H54 (cell line): ENCODE measurements around the gene GRAP2.
"Not testable (repeated sequence)": the region's sequence is repeated elsewhere in the genome, so short reads cannot be mapped to it uniquely, and the experiment has no call there.

Experiments used
- DNase-seq: peaks from one replicate; pipeline ENCODE4 v3.0.0; 2011; ENCODE audit warnings: low spot score, mixed read lengths; ENCODE audit not compliant: insufficient read length
- FAIRE-seq: peaks from 3 replicates; lab custom pipeline; 2011; peaks lifted over from hg19 to GRCh38; lab: Jason Lieb, UNC
- POLR2A ChIP-seq: IDR thresholded peaks from 2 replicates; pipeline ENCODE4 v1.6.1; 2011; ENCODE audit warnings: low read depth, mild to moderate bottlenecking, low read length

GRAP2 gene

DNA sequence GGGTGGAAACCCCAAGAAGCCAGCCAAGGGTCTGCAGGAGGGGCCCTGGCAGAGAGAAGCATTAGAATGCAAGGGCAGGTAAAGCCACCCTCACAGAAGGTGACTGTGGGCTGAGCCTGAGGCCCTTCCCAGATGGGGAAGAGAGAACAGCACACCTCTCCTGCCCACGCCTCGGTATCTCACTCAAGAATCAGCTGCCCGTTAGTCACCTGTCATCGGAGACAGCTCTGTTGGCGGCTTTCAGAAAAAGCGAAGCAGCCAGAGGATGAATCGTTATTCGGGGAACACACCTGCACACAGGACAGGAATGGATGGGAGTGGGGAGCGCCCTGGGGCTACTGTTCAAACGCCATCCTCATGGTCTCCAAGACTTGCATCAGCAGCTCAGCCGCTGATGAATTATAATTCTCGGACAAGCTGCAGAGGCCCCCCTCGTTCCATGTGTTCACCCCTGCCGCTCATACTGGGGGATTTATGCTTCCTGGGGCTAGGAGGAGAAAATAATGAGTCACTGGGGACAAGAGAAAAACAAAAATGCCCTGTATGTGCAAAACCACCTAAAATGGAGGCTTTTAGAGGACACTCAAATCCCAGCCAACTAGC lies 37.7 kb downstream of the GRAP2 start:
- no peak for DNase-seq
- no peak for TF ChIP-seq POLR2A
- FAIRE-seq = no peak

DNA sequence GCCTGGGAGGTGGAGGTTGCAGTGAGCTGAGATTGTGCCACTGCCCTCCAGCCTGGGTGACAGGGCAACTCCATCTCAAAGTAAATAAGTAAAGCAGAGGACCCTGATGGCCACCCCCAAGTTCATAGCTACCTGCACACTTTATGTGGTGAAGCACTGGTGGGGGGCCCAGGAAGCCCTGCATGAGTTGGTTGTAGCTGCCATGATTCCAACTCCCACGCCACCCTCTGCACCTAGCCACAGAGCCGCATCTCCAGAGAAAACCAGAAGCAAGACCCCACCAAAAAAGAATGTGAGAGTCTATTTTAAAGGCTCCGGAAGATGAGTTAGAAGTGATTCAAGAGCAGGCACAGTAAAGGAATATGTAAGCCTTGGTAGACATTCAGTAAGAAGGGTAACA lies 38.9 kb downstream of the GRAP2 start:
- DNase-seq = no peak
- no peak for FAIRE-seq
- no peak for TF ChIP-seq POLR2A

DNA sequence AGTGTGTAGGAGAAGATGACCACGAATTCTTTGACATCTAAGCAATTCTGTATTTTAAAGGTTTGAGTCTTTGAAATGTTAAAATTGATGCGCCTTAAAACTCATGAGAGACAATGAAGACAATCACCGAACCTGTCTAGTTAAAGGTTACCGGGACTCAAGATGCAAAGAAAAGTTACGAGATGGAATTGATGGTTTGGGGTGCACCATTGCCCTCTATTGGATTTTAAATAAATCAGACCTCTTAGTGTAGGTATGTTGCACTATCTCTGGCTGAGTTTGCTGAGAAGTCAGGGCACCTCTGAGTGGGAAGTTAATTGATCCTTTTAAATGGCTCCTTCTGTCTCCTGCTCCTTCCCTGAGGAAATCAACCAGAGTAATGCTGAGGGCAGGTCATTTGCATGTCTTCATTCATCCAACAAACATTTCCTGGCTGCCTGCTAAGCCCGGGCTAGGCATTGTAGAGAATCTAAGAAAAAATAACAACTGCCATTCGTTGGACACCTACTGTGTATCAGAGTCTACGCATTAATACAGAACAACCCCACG lies 39.9 kb downstream of the GRAP2 start:
- FAIRE-seq (no peak), DNase-seq (no peak)
- no peak for TF ChIP-seq POLR2A

DNA sequence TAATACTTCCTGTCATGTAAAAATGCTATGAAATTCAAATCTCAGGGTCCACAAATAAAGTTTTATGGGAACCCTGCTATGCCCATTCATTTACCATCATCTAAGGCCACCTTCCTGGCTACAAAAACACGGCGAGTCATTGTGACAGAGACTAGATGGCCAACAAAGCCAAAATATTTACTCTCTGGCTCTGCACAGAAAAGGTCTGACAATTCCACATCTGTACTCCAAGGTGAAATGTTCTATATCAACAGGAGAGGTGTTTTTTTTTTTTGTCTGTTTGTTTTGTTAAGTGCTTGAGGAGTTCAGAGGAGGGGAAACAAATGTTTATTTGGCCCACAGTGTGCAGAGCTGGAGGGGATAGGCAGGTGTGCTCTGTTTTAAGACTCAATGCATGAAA lies 40.7 kb downstream of the GRAP2 start:
- no peak for TF ChIP-seq POLR2A
- no peak for FAIRE-seq

DNA sequence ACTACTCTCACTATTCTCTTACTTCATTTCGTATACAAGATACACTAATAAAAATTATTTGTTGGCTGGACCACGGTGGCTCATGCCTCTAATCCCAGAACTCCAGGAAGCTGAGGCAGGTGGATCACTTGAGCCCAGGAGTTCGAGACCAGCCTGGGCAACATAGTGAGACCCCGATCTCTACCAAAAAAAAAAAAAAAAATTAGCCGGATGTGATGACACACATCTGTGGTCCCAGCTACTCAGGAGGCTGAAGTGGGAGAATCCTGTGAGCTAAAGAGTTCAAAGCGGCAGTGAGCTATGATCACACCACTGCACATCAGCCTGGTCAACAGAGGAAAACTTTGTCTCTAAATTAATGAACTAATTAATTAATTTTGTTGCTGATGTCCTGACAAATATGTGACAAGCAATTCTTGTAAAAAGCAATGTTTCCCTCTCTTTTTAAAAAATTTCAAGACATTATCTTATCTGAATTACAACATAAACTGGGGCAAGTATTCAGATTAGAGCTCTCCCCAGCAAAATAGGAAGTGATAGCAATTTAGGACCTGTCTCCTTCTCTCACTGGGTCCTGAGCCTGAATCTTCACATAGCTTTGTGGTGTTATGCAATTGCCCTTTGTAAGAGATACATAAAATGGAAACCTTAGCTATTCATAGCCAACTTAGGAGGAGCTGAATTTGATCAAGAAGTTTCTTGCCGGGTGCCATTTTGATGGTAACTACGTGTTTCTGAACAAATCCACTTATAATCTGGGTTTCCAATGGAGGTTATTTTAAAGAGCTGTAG lies 41.8 kb downstream of the GRAP2 start:
- no peak for TF ChIP-seq POLR2A
- FAIRE-seq (no peak), DNase-seq (no peak)

More for the DNA sequence above, 40.7 kb downstream of the GRAP2 start:
- no peak for DNase-seq

DNA sequence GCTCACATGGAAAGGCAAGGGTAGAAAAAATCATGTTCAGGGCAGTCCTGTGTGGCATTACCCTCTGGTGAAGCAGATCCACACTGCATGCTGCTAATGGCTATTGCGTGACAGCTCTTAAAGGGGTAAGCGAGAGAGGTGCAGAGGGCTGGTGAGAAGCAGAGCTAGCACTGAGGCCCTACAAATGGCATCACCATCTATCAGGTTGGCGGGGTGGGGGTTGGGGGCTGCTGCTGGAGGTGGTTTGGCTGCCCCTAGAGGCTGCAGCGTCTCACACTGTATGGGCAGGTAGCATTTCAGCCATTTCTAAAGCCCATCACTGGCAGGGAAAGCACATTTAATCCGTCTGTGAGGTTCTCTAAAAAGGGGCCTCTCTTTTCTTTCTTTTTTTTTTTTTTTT lies 42.5 kb downstream of the GRAP2 start:
- no peak for TF ChIP-seq POLR2A
- no peak for DNase-seq

DNA sequence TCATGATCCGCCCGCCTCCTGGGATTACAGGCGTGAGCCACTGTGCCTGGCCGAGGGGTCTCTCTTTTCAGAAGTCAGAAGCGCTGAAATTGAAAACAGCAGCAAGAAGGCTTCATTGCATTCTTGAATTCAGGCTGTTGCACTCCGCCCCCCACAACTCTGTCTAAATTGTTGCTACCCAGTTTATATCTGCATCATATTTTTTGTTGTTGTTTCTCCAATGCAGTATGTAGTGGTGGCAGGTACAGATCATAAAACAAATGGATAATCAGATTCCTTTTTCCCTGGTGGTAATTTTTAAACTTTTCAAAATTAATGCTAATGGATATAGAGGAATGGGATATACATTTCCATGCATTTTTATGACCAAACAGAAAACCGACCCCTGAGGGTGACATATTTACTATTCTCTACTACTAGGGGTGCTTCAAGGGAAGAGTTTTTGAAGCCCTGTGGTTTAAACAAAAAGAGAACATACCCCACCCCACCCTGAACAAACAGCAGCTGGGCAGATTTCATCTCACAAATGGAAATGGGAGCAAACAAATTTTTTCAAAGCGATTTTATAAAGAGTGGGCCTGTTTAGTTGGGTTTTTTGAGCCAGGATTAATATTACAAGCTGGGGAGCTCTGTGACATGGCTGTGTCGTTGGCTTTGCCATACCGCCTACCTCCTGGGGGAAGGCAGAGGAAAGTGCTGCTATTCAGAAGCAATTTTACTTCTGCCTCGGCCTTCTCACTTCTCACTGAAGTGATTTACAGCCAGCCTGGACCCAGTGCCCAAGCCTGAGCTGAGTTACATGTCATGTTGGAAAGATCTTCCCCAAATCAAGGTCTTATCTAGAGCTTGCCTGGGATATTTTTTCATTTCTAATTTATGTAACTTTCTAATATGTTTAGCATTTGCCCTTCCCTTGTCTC lies 43.3 kb downstream of the GRAP2 start:
- FAIRE-seq (no peak), DNase-seq (no peak)
- no peak for TF ChIP-seq POLR2A

More for the DNA sequence above, 42.5 kb downstream of the GRAP2 start:
- FAIRE-seq = no peak

DNA sequence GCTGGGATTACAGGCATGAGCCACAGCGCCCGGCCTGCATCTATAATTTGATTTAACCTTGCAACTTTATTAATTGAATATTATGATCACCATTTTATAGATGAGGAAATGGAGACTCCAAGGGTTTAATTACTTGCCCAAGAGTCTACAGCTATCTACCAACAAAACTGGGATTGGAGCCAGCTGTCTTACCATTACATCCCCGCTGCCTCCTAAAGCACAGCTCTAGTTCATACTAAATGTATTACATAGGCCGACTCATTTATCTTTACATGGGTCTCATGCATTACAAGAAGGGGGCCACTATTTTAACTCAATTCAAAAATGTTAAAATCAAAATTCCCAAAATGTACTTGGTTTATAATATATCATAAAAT lies 45.2 kb downstream of the GRAP2 start:
- TF ChIP-seq POLR2A = no peak
- DNase-seq = no peak
- FAIRE-seq = no peak

DNA sequence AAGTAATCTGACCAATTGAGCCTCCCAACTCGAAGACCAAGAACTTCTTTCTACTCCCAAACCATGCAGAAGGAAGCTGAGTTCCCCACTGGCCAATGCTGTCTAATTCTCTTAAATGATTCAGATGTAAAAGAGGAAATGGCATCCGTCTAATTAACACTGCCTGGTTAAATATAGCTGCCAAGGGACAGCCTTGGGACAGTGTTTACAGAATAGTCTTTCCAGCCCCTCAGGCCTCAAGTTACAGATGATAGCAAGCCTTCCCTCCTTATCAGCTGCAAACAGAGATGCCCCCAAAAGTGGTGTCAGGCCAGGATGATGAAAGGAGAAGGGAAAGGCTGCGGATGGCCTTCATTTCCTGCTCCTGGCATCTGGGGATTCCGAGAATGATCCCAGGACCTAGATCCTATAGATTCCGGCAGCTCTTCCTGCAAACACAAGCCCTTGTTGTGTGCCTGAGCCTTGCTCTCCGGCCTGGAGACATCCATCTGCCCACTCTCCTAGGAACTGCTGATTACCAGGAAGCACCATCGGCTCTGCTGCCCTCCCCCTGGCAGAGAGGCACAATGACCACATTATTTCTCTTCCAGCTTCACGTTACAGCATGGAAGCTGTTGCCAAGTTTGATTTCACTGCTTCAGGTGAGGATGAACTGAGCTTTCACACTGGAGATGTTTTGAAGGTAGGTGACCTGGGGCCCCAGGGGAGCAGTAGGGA lies 45.8 kb downstream of the GRAP2 start:
- DNase-seq (no peak), FAIRE-seq (no peak)
- TF ChIP-seq POLR2A = no peak

DNA sequence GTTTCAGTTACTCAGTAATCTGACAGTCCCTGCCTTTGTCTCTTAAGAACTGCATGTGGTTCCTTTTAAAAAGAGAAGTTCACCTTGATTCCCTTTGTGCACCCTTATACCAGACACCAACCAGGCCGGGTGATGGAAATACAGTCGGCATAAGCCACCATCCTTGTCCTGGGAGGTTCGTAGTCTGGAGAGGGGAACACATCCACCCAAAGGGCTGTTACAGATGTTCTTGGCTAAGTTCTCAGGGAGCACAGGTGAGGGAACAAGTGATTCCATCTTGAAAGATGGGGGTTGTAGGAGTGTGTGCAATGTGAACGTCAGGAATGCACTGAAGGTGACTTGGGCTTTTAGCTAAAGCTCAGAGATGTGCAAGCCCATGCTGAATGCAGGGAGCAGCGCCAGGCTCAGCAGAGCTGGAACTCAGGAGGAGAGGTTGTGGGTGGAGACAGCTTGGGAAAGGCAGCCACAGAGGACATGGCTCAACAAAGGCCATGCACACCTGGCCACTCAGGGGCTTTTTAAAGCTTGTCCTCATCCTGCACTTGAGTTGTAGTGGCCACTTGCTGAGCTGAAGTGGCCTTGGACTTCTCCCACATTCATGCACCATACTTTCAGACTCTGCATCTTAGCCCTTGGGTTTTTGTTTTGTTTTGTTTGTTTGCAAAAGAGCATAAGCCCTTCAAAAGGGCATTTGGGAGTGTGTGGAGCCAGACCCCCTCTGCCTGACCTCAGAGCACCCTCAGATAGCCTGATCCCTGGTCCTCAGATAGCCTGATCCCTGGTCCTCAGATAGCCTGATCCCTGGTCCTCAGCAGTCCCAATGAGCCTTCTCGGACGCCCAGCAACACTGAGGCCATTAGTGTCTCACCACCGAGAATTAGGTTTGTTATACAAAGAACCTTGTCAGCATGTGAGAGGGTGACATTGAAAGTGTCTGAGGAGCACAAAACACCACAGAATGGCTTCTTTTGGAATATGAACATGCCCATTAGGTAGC lies 46.6 kb downstream of the GRAP2 start:
- FAIRE-seq (no peak), DNase-seq (no peak)
- no peak for TF ChIP-seq POLR2A

DNA sequence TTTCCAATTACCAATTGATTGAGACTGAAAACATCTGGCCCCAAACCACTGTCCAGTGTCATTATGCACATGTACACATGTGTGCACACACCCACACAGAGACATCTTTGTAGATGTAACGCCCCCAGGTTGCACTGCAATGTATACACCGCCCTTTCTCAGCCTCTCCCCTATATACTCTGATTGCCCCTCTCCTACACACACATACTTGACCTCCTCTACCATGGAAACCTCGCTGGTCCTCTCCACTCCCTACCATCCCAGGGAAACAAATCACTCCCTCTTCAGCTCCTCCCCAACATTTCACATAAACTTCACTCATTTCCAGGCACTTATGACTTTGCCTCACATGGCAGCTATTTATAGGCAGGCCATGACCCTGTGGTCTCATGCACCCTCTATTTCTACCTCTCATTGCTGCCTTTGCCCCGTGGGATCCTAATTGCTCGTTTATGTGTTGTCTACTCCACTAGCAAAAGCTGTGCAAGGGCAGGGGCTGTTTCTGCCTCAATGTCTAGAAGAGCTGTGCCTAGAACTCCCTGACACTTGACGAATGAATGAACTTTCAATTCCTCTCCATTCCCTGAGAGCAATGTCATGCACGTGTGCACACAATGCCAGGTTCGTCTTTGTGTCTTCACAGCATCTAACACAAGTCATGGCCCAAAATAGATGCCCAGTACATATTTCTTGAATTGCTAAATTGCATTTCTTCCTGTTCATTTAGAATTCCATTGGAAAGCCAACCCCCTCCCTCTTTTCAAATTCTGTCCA lies 49.3 kb downstream of the GRAP2 start:
- DNase-seq (no peak), FAIRE-seq (no peak)
- no peak for TF ChIP-seq POLR2A

DNA sequence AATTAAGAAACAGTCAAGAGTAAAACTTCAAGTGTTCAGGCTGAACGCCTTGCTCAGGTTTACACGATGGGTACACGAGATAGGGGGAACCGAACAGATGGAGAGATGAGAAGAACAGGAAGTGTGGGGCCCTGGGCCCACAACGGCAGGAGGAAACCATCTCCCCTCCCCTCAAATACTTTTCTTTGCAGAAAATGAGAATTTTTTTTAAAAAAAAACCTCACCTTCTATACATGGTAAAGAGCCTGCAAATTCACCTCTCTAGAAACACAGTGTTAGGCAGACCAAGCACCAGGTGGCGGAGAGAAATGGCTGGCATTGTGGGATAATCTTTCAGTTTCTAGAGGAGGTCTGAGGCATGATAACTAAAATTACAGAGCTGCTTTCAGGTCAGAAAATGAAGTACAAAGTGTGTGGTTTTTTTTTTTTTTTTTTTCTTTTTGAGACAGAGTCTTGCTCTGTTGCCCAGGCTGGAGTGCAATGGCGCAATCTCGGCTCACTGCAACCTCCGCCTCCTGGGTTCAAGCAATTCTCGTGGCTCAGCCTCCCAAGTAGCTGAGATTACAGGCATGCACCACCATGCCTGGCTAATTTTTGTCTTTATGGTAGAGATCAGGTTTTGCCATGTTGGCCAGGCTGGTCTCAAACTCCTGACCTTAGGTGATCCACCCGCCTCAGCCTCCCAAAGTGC lies 50.9 kb downstream of the GRAP2 start:
- DNase-seq, FAIRE-seq: not testable (repeated sequence)
